SK-N-SH treated with all-trans-retinoic acid at 6 μM for 48 hours (cell line): ENCODE data around the gene TMEM143.

Source experiments
- CREB5 ChIP-seq: fragments of 250-450 bp; sonication (Bioruptor Pico); IDR thresholded peaks from 2 replicates; pipeline ENCODE4 v1.5.1; 2020; ENCODE audit warnings: low read depth, mild to moderate bottlenecking, moderate library complexity
- GLIS3 ChIP-seq: fragments of 250-450 bp; sonication (Bioruptor Pico); IDR thresholded peaks from 2 replicates; pipeline ENCODE4 v1.5.0; 2020; ENCODE audit warnings: mild to moderate bottlenecking, moderate library complexity
- PATZ1 ChIP-seq: fragments of 250-450 bp; sonication (Bioruptor Pico); IDR thresholded peaks from 2 replicates; pipeline ENCODE4 v1.8.0; 2020; ENCODE audit warnings: mild to moderate bottlenecking, moderate library complexity, borderline replicate concordance
- PPARA ChIP-seq: fragments of 250-450 bp; sonication (Bioruptor Pico); IDR thresholded peaks from 2 replicates; pipeline ENCODE4 v1.5.0; 2020; ENCODE audit warnings: mild to moderate bottlenecking, borderline replicate concordance
- RARB ChIP-seq: fragments of 250-450 bp; sonication (Bioruptor Pico); IDR thresholded peaks from 2 replicates; pipeline ENCODE4 v1.8.0; 2021; ENCODE audit warnings: mild to moderate bottlenecking, moderate library complexity
- TOX ChIP-seq: fragments of 250-450 bp; sonication (Bioruptor Pico); IDR thresholded peaks from 2 replicates; pipeline ENCODE4 v1.8.0; 2021; ENCODE audit warnings: mild to moderate bottlenecking, moderate library complexity, borderline replicate concordance
- TSHZ2 ChIP-seq: fragments of 250-450 bp; sonication (Bioruptor Pico); IDR thresholded peaks from 2 replicates; pipeline ENCODE4 v1.5.0; 2020; ENCODE audit warnings: mild to moderate bottlenecking, moderate library complexity
- ZFP3 ChIP-seq: fragments of 250-450 bp; sonication (Bioruptor Pico); IDR thresholded peaks from 2 replicates; pipeline ENCODE4 v1.5.0; 2020; ENCODE audit warnings: mild to moderate bottlenecking, moderate library complexity
- ZNF70 ChIP-seq: fragments of 450-650 bp; formaldehyde crosslinking; IDR thresholded peaks from 2 replicates; pipeline ENCODE4 v1.5.0; 2020; ENCODE audit warnings: mild to moderate bottlenecking, moderate library complexity

DNA sequence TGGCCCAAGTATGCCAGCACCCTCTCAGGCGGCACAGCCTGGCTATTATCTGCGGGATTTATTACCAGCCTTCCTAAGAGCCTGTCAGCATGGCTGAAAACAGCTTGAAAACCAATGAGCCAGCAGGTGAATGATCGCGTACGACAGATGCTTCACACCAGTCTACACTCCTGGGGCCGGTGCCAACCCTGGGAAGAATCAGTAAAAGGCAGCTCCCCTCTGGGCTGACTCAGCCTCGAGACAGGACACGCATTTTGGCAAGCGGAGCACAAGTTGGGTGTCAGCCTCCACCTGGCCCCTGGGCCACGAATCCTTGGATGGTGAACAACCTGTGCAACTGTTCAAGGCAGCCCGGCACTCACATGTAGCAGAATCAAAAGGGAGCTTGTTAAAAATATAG is 22.7 kb downstream of the TMEM143 start:
- TF ChIP-seq ZFP3 (no peak), TSHZ2 (no peak), GLIS3 (CRISPR knock-in tag) (no peak), PPARA (CRISPR knock-in tag) (no peak), PATZ1 (no peak), TOX (CRISPR knock-in tag) (no peak), CREB5 (CRISPR knock-in tag) (no peak), RARB (no peak), ZNF70 (CRISPR knock-in tag) (no peak)
